SK-N-SH (cell line): ENCODE results near the gene SLC6A2. TPM values are rescaled to one million over a fixed set of nuclear protein-coding genes. Genes with fewer than 3 reads are reported as not detected.
A peak's percentile ranks its signal among the peaks of the same experiment; 100 is the strongest.

Experiments used
- CTCF ChIA-PET: fragments of 300-600, 350-600 bp; formaldehyde crosslinking; extraction: SDS; loops from one replicate; lab custom pipeline; 2021; lab: Yijun Ruan, JAX
- POLR2A ChIA-PET: fragments of 350-600 bp; sonication (Branson Sonifier 250); formaldehyde crosslinking; extraction: SDS; loops from one replicate; lab custom pipeline; 2020; ENCODE audit warnings: antibody characterized with exemption, inconsistent platforms; lab: Yijun Ruan, JAX
- DNase-seq: peaks from one replicate; pipeline ENCODE4 v3.0.0; 2012
- H2AFZ ChIP-seq: fragments of 200-600 bp; sonication (generic); 2 replicates; pipeline ENCODE4 v1.8.1; 2016; ENCODE audit warnings: antibody characterized with exemption, mild to moderate bottlenecking, low read depth
- H3F3A ChIP-seq: fragments of 200-600 bp; sonication (generic); replicated peaks from 2 replicates; pipeline ENCODE3; 2016; ENCODE audit warnings: antibody characterized with exemption, mild to moderate bottlenecking; ENCODE audit not compliant: insufficient read depth
- H3K27ac ChIP-seq, 2 experiments: fragments of 200-500 bp in 1 of 2; fragments of 200-600 bp in 1 of 2; sonication (Bioruptor generic) in 1 of 2; sonication (generic), shearing (Covaris generic) in 1 of 2; 2 replicates each; pipeline versions ENCODE4 v1.5.1 to v1.6.1; 2014 to 2016; ENCODE audit warnings: low read depth in 2 of 2, inconsistent platforms in 1 of 2, low read length in 1 of 2, mild to moderate bottlenecking in 1 of 2, mixed read lengths in 1 of 2
- H3K27me3 ChIP-seq: fragments of 200-600 bp; sonication (generic), shearing (Covaris generic); 2 replicates; pipeline ENCODE4 v1.6.1; 2016; ENCODE audit warnings: mixed run types; ENCODE audit not compliant: insufficient read depth
- H3K36me3 ChIP-seq, 2 experiments: fragments of 200-500 bp in 1 of 2; fragments of 200-600 bp in 1 of 2; sonication (Bioruptor generic) in 1 of 2; sonication (generic) in 1 of 2; replicated peaks in 1 of 2; 2 replicates each; pipeline versions ENCODE3 to v1.5.1; 2014 to 2016; ENCODE audit warnings: low read length in 1 of 2, mild to moderate bottlenecking in 1 of 2; ENCODE audit not compliant: insufficient read depth in 2 of 2, control insufficient read depth in 1 of 2
- H3K4me1 ChIP-seq, 2 experiments: fragments of 200-500 bp in 1 of 2; fragments of 200-600 bp in 1 of 2; sonication (Bioruptor generic) in 1 of 2; sonication (generic), shearing (Covaris generic) in 1 of 2; 2 replicates each; pipeline versions ENCODE4 v1.5.1 to v1.6.1; 2014 to 2016; ENCODE audit warnings: low read depth in 1 of 2, low read length in 1 of 2, mixed run types in 1 of 2; ENCODE audit not compliant: insufficient read depth in 2 of 2, control insufficient read depth in 1 of 2
- H3K4me2 ChIP-seq: fragments of 200-600 bp; sonication (generic), shearing (Covaris generic); 2 replicates; pipeline ENCODE4 v1.6.1; 2017; ENCODE audit warnings: mixed run types
- H3K4me3 ChIP-seq, 2 experiments: fragments of 200-500 bp in 1 of 2; fragments of 200-600 bp in 1 of 2; sonication (Bioruptor generic) in 1 of 2; sonication (generic), shearing (Covaris generic) in 1 of 2; 2 replicates each; pipeline versions ENCODE4 v1.5.1 to v1.8.1; 2014 to 2016; ENCODE audit warnings: low read depth in 2 of 2, inconsistent platforms in 1 of 2, low read length in 1 of 2, mild to moderate bottlenecking in 1 of 2, mixed read lengths in 1 of 2, moderate library complexity in 1 of 2
- H3K79me2 ChIP-seq: fragments of 200-600 bp; sonication (generic); 2 replicates; pipeline ENCODE4 v1.8.1; 2017; ENCODE audit warnings: mild to moderate bottlenecking; ENCODE audit not compliant: insufficient read depth
- H3K9ac ChIP-seq: fragments of 200-600 bp; sonication (generic); 2 replicates; pipeline ENCODE4 v1.6.1; 2017; ENCODE audit warnings: mixed run types
- H3K9me2 ChIP-seq: fragments of 200-600 bp; sonication (generic); 2 replicates; pipeline ENCODE4 v1.6.1; 2017; ENCODE audit warnings: mixed run types
- H3K9me3 ChIP-seq: fragments of 200-600 bp; sonication (generic); 2 replicates; pipeline ENCODE4 v1.6.1; 2017; ENCODE audit warnings: mixed run types, mild to moderate bottlenecking, moderate library complexity
- H4K20me1 ChIP-seq: fragments of 200-600 bp; sonication (generic); 2 replicates; pipeline ENCODE4 v1.6.1; 2017; ENCODE audit warnings: mild to moderate bottlenecking, mixed run types; ENCODE audit not compliant: insufficient read depth
- ELF1 ChIP-seq: IDR thresholded peaks from 2 replicates; pipeline ENCODE4 v1.4.0; 2012
- EZH2phosphoT487 ChIP-seq: fragments of 200-600 bp; sonication (generic); IDR thresholded peaks from 2 replicates; pipeline ENCODE4 v1.6.1; 2017; ENCODE audit warnings: low read depth, mixed run types, mild to moderate bottlenecking, antibody characterized with exemption, moderate library complexity, borderline replicate concordance
- FOSL2 ChIP-seq: IDR thresholded peaks from 2 replicates; pipeline ENCODE4 v1.4.0; 2012; ENCODE audit warnings: low read depth, mild to moderate bottlenecking, moderate library complexity, borderline replicate concordance
- GABPA ChIP-seq: IDR thresholded peaks from 2 replicates; pipeline ENCODE4 v1.4.0; 2012; ENCODE audit warnings: low read depth, mild to moderate bottlenecking
- JUND ChIP-seq: IDR thresholded peaks from 2 replicates; pipeline ENCODE4 v1.4.0; 2012
- MEF2A ChIP-seq: IDR thresholded peaks from 2 replicates; pipeline ENCODE4 v1.4.0; 2012; ENCODE audit warnings: low read depth, borderline replicate concordance
- MXI1 ChIP-seq: IDR thresholded peaks from 2 replicates; pipeline ENCODE4 v1.6.1; 2012; ENCODE audit warnings: mild to moderate bottlenecking, low read depth, low read length, improper control_type of control experiment
- NFIC ChIP-seq: IDR thresholded peaks from 2 replicates; pipeline ENCODE4 v1.4.0; 2012; ENCODE audit warnings: borderline replicate concordance
- RAD21 ChIP-seq: IDR thresholded peaks from 2 replicates; pipeline ENCODE4 v1.6.1; 2012; ENCODE audit warnings: mild to moderate bottlenecking, low read length
- RCOR1 ChIP-seq: fragments of 150-350 bp; IDR thresholded peaks from 2 replicates; pipeline ENCODE4 v1.6.1; 2017; ENCODE audit warnings: antibody characterized with exemption, low read length
- SIN3A ChIP-seq: IDR thresholded peaks from 2 replicates; pipeline ENCODE4 v1.6.1; 2012; ENCODE audit warnings: low read depth, mild to moderate bottlenecking, low read length, moderate library complexity, borderline replicate concordance
- SMC3 ChIP-seq: IDR thresholded peaks from 2 replicates; pipeline ENCODE4 v1.6.1; 2012; ENCODE audit warnings: low read depth, low read length, improper control_type of control experiment
- TCF12 ChIP-seq: IDR thresholded peaks from 2 replicates; pipeline ENCODE4 v1.4.0; 2012
- WGBS: methylation state at CpG from one replicate; pipeline ENCODE4 v1.1.6; 2017; ENCODE audit warnings: low lambda C conversion rate; 5-methylcytosine and 5-hydroxymethylcytosine counted together
- polyA plus RNA-seq, 3 experiments: library from polyadenylated mRNA; depleted of rRNA; stranded (reverse); fragments of >200 nt; gene quantifications; 2 replicates each; pipeline ENCODE4 v1.2.3, GENCODE V29; 2012
- TF ChIP-seq, protein P1 (sequence below): IDR thresholded peaks from 2 replicates; pipeline ENCODE4 v1.4.0; 2012; ENCODE audit warnings: low read depth, borderline replicate concordance
- TF ChIP-seq, protein P2 (sequence below): IDR thresholded peaks from 2 replicates; pipeline ENCODE4 v1.6.1; 2012; ENCODE audit warnings: mild to moderate bottlenecking, low read depth, low read length, moderate library complexity
- TF ChIP-seq, protein P3 (sequence below): fragments of 200-600 bp; sonication (generic); IDR thresholded peaks from 2 replicates; pipeline ENCODE4 v1.6.1; 2017; ENCODE audit warnings: antibody characterized with exemption, mild to moderate bottlenecking, moderate library complexity

The SLC6A2 gene
- polyA plus RNA-seq, 1 of the 3 experiments (the other 2 are of a cell fraction): 3.3 TPM

DNA sequence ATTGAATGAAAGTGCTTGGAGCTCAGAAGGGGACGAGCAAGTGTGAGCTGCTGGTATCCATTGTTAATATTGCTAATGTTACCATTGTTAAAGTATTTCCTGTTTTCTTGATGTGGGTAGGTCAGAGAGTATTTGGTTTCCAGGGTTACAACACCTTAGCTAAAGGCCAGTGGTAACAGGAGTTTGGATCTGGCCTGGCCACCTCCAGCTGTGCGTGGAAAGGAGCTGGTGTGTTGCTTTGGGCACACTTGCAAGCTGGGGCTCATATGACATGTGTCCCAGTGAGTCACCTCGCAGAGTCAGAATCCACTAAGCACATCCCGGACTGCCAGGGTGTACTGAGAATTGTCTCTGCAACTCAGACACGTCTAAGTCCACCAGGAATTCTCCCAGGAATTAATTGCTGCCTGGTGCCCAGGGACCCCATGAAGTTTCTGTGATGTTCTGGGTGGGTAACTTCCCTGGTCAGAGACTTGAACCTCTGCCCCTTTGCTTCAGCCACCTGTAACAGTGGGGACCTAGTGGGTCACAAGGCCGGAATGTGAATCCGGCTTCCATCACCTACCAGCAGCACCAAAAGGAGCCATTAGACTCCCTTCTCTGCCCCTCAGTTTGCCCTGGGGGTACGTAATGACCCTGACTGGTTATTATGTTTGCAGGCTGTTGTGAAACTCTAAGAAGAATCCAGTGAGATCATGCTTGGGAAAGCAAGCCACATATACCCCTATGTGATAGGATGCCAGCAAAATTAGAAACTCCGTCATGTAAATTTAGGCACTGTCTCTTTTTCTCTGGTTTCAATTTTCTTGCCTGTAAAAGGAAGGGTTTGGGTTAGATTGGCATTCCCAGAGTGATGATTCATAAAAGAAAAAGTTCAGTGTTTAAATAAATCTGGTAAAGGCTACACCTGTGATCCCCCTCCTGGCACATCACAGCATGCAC is 12.8 kb downstream of the SLC6A2 start:
- Histone ChIP-seq H2AFZ (no peak overlapping the region), H3F3A (no peaks in the 10 kb centered on the region), H3K9ac (no peak overlapping the region), H4K20me1 (no peaks in the 10 kb centered on the region), H3K4me3 (no peak overlapping the region), H3K79me2 (no peaks in the 10 kb centered on the region), H3K27me3 (no peaks in the 10 kb centered on the region), H3K36me3 (peaks cover 0 to 36% of the 10 kb centered on the region in 2 experiments), H3K4me2 (no peak overlapping the region), H3K4me1 (peaks cover 0 to 56% of the 10 kb centered on the region in 2 experiments; a peak in 1 of 4 replicates), H3K27ac (peak overlapping the region in 1 of 2 experiments; percentile 16; a peak in 1 of 4 replicates), H3K9me2 (no peaks in the 10 kb centered on the region), H3K9me3 (no peaks in the 10 kb centered on the region)
- 55% methylated on average over 6 of the region's 9 CpGs for WGBS
- TF ChIP-seq EZH2phosphoT487: no peak
- TF ChIP-seq MXI1: no peak
- TF ChIP-seq MEF2A: no peak
- no peak for TF ChIP-seq SMC3
- TF ChIP-seq, protein P1, sequence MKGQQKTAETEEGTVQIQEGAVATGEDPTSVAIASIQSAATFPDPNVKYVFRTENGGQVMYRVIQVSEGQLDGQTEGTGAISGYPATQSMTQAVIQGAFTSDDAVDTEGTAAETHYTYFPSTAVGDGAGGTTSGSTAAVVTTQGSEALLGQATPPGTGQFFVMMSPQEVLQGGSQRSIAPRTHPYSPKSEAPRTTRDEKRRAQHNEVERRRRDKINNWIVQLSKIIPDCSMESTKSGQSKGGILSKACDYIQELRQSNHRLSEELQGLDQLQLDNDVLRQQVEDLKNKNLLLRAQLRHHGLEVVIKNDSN: no peak
- no peak for DNase-seq
- ChIA-PET POLR2A (interaction anchor here (1.0 kb wide), 1 partner anchor 27 kb away, joined by 3 read pairs; no protein-coding TSS in a partner anchor), CTCF (interaction anchor here (0.7 to 2.9 kb wide), 2 partner anchors 9 to 96 kb away, joined by 3 to 10 read pairs; no protein-coding TSS in a partner anchor)

DNA sequence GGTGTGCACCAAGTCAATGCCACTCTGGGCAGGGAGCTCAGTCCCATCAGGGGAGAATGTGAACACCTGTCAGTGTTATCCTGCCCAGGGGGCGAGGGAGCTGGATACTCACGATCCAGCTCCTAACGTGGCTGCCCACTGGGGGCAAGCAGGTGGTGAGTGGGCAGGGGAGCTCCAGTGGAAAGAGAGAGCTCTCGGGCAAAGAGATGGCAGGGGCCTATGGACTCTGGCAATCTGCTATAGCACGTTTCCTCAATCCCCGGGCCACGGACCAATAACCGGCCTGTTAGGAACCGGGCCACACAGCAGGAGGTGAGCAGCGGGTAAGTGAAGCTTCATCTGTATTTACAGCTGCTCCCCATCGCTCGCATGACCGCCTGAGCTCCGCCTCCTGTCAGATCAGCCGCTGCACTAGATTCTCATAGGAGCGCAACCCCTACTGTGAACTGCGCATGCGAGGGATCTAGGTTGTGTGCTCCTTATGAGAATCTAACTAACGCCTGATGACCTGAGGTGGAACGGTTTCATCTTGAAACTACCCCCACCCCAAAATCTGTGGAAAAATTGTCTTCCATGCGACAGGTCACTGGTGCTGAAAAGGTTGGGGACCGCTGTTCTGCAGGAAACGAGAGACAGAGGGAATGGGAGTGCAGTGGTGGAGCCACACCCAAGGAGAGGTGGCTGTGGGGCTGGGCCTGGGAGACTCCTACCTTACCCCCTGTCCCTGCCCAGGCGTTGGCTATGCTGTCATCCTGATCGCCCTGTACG is 15.6 kb downstream of the SLC6A2 start:
- Histone ChIP-seq H3K4me2 (no peak overlapping the region), H3F3A (no peaks in the 10 kb centered on the region), H3K4me3 (no peak overlapping the region), H3K79me2 (no peaks in the 10 kb centered on the region), H3K4me1 (peaks cover 0 to 30% of the 10 kb centered on the region in 2 experiments; a peak in 1 of 4 replicates), H2AFZ (no peak overlapping the region), H3K27ac (peak overlapping the region in 1 of 2 experiments; percentile 22; a peak in 1 of 4 replicates), H3K27me3 (no peaks in the 10 kb centered on the region), H3K36me3 (peaks cover 0 to 31% of the 10 kb centered on the region in 2 experiments), H3K9ac (no peak overlapping the region), H3K9me3 (no peaks in the 10 kb centered on the region), H3K9me2 (no peaks in the 10 kb centered on the region), H4K20me1 (no peaks in the 10 kb centered on the region)
- 66% methylated on average over 26 of the region's 26 CpGs for WGBS
- TF ChIP-seq RCOR1 (no peak), SMC3 (no peak), TCF12 (no peak), JUND (no peak), RAD21 (no peak), SIN3A (no peak), ELF1 (no peak), GABPA (no peak), NFIC (no peak), FOSL2 (no peak)
- TF ChIP-seq, protein P2, sequence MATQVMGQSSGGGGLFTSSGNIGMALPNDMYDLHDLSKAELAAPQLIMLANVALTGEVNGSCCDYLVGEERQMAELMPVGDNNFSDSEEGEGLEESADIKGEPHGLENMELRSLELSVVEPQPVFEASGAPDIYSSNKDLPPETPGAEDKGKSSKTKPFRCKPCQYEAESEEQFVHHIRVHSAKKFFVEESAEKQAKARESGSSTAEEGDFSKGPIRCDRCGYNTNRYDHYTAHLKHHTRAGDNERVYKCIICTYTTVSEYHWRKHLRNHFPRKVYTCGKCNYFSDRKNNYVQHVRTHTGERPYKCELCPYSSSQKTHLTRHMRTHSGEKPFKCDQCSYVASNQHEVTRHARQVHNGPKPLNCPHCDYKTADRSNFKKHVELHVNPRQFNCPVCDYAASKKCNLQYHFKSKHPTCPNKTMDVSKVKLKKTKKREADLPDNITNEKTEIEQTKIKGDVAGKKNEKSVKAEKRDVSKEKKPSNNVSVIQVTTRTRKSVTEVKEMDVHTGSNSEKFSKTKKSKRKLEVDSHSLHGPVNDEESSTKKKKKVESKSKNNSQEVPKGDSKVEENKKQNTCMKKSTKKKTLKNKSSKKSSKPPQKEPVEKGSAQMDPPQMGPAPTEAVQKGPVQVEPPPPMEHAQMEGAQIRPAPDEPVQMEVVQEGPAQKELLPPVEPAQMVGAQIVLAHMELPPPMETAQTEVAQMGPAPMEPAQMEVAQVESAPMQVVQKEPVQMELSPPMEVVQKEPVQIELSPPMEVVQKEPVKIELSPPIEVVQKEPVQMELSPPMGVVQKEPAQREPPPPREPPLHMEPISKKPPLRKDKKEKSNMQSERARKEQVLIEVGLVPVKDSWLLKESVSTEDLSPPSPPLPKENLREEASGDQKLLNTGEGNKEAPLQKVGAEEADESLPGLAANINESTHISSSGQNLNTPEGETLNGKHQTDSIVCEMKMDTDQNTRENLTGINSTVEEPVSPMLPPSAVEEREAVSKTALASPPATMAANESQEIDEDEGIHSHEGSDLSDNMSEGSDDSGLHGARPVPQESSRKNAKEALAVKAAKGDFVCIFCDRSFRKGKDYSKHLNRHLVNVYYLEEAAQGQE: no peak
- TF ChIP-seq, protein P3, sequence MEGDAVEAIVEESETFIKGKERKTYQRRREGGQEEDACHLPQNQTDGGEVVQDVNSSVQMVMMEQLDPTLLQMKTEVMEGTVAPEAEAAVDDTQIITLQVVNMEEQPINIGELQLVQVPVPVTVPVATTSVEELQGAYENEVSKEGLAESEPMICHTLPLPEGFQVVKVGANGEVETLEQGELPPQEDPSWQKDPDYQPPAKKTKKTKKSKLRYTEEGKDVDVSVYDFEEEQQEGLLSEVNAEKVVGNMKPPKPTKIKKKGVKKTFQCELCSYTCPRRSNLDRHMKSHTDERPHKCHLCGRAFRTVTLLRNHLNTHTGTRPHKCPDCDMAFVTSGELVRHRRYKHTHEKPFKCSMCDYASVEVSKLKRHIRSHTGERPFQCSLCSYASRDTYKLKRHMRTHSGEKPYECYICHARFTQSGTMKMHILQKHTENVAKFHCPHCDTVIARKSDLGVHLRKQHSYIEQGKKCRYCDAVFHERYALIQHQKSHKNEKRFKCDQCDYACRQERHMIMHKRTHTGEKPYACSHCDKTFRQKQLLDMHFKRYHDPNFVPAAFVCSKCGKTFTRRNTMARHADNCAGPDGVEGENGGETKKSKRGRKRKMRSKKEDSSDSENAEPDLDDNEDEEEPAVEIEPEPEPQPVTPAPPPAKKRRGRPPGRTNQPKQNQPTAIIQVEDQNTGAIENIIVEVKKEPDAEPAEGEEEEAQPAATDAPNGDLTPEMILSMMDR: no peak
- DNase-seq: no peak
- POLR2A ChIA-PET: interaction anchor here (1.6 kb wide), 1 partner anchor 10 kb away, joined by 6 read pairs; no protein-coding TSS in a partner anchor
- CTCF ChIA-PET: interaction anchor here (1.5 kb wide), 1 partner anchor 44 kb away, joined by 3 read pairs; no protein-coding TSS in a partner anchor
